Progenitor cell of endocrine pancreas (in vitro differentiated cells): Measurements from ENCODE around the gene TDP1. TPM values are rescaled to one million over a fixed set of nuclear protein-coding genes. Genes with fewer than 3 reads are reported as not detected.
A peak's percentile ranks its signal among the peaks of the same experiment; 100 is the strongest.

Source experiments
- DNase-seq: peaks from one replicate; pipeline ENCODE4 v3.0.0; 2021; ENCODE audit warnings: low spot score; ENCODE audit not compliant: unreplicated experiment
- H3K27ac Mint-ChIP-seq: 2 replicates; pipeline ENCODE4 v1.8.0; 2021; ENCODE audit warnings: mild to moderate bottlenecking, moderate library complexity, mixed read lengths
- H3K27me3 Mint-ChIP-seq: 2 replicates; pipeline ENCODE4 v1.8.0; 2021; ENCODE audit warnings: mixed read lengths
- H3K36me3 Mint-ChIP-seq: 2 replicates; pipeline ENCODE4 v1.8.0; 2022; ENCODE audit warnings: mixed read lengths; ENCODE audit not compliant: insufficient read depth
- H3K4me1 Mint-ChIP-seq: 2 replicates; pipeline ENCODE4 v1.8.0; 2021; ENCODE audit warnings: low read depth, mixed read lengths
- H3K4me3 Mint-ChIP-seq: 2 replicates; pipeline ENCODE4 v1.8.0; 2021; ENCODE audit warnings: low read depth, mild to moderate bottlenecking, moderate library complexity, mixed read lengths
- H3K9me3 Mint-ChIP-seq: 2 replicates; pipeline ENCODE4 v1.8.0; 2021; ENCODE audit warnings: low read depth, mixed read lengths
- total RNA-seq: library from RNA; stranded (reverse); gene quantifications from 2 replicates; pipeline ENCODE4 v1.2.1, GENCODE V29; 2021
- TF ChIP-seq, protein P1 (sequence below): fragments of 200-600 bp; sonication (generic); IDR thresholded peaks from one replicate; pipeline ENCODE4 v1.5.0; 2021; ENCODE audit warnings: antibody characterized with exemption, mild to moderate bottlenecking; ENCODE audit not compliant: unreplicated experiment

Gene TDP1
- total RNA-seq, 1 donor from 2014 or later = 45.9 TPM

- TF ChIP-seq, protein P1, sequence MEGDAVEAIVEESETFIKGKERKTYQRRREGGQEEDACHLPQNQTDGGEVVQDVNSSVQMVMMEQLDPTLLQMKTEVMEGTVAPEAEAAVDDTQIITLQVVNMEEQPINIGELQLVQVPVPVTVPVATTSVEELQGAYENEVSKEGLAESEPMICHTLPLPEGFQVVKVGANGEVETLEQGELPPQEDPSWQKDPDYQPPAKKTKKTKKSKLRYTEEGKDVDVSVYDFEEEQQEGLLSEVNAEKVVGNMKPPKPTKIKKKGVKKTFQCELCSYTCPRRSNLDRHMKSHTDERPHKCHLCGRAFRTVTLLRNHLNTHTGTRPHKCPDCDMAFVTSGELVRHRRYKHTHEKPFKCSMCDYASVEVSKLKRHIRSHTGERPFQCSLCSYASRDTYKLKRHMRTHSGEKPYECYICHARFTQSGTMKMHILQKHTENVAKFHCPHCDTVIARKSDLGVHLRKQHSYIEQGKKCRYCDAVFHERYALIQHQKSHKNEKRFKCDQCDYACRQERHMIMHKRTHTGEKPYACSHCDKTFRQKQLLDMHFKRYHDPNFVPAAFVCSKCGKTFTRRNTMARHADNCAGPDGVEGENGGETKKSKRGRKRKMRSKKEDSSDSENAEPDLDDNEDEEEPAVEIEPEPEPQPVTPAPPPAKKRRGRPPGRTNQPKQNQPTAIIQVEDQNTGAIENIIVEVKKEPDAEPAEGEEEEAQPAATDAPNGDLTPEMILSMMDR = no peak
- no peak for DNase-seq
- H3K9me3 Mint-ChIP-seq = no peaks in the 10 kb centered on the region
- peak overlapping the region; percentile 99 for H3K4me3 Mint-ChIP-seq
- H3K27ac Mint-ChIP-seq = peak overlapping the region; percentile 97
- H3K4me1 Mint-ChIP-seq = peaks cover 23% of the 10 kb centered on the region
- no peaks in the 10 kb centered on the region for H3K27me3 Mint-ChIP-seq
- H3K36me3 Mint-ChIP-seq = peaks cover 10% of the 10 kb centered on the region
Observed at GRCh38 chr14:89955022-89955744, 544 bp upstream of the TDP1 start.

DNA sequence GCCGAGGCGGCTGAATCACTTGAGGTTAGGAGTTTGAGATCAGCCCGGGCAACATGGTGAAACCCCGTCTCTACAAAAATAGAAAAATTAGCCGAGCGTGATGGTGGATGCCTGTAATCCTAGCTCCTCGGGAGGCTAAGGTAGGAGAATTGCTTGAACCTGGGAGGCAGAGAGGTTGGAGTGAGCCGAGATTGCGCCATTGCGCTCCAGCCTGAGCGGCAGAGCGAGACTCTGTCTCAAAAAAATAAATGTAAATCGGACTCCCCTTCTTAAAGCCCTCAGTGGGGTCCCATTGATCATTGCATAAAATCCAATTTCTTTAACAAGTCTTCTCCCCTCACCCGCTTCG, 908 bp downstream of the TDP1 start:
- peak overlapping the region; percentile 99 for H3K4me3 Mint-ChIP-seq
- no peak for DNase-seq
- TF ChIP-seq, protein P1 = no peak
- peaks cover 36% of the 10 kb centered on the region for H3K4me1 Mint-ChIP-seq
- peak overlapping the region; percentile 98 for H3K27ac Mint-ChIP-seq
- H3K36me3 Mint-ChIP-seq = peaks cover 1% of the 10 kb centered on the region
- H3K9me3 Mint-ChIP-seq = no peaks in the 10 kb centered on the region
- no peaks in the 10 kb centered on the region for H3K27me3 Mint-ChIP-seq

DNA sequence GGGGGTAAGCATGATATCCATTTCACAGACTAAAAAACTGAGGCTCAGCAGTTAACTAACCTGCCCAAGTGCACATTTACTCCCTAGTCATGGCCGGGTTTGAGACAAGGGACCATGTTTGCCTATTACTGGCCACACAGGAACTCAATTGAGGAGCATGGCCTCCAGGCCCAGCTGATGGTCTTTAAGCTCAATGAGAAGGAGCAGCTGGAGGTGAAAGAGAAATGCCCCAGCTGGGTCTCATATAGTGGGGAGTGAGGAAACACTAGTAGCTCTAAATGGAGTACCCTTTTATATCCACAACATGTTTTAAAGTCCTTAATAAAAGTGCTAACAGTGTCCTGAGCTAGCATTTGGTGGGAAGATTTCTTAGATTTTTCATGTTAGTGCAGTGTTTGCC, 1.6 kb downstream of the TDP1 start:
- H3K4me1 Mint-ChIP-seq = peaks cover 36% of the 10 kb centered on the region
- H3K36me3 Mint-ChIP-seq = no peaks in the 10 kb centered on the region
- DNase-seq = no peak
- no peaks in the 10 kb centered on the region for H3K27me3 Mint-ChIP-seq
- H3K9me3 Mint-ChIP-seq = no peaks in the 10 kb centered on the region
- peak overlapping the region; percentile 99 for H3K4me3 Mint-ChIP-seq
- TF ChIP-seq, protein P1 = no peak
- peak overlapping the region; percentile 98 for H3K27ac Mint-ChIP-seq

- no peaks in the 10 kb centered on the region for H3K9me3 Mint-ChIP-seq
- no peak overlapping the region for H3K27ac Mint-ChIP-seq
- no peak for DNase-seq
- TF ChIP-seq, protein P1 = no peak
- H3K4me3 Mint-ChIP-seq = no peak overlapping the region
- no peaks in the 10 kb centered on the region for H3K27me3 Mint-ChIP-seq
- H3K36me3 Mint-ChIP-seq = no peaks in the 10 kb centered on the region
- peaks cover 36% of the 10 kb centered on the region for H3K4me1 Mint-ChIP-seq
Observed at GRCh38 chr14:89957791-89958190, 2.1 kb downstream of the TDP1 start.

DNA sequence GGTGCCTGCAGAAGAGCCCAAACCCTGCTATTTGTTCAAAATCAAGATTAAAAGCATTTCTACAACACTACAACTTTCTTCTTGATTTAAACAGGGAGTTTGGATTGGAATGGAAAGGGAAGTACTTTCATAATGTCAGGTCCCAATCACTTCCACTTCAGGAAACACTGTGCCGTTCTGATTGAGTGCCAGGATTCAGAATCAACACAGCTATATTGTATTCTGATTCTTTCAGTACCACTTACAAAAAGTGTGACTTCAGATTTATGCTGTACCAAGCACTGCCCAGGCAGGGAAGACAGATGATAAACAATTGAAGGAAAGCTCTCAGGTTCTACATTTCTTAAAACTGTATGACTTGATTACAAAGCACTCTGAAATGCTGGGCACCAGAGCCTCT, 3.2 kb downstream of the TDP1 start:
- no peak for DNase-seq
- Mint-ChIP-seq H3K4me1 (peaks cover 28% of the 10 kb centered on the region), H3K36me3 (peaks cover 2% of the 10 kb centered on the region), H3K9me3 (no peaks in the 10 kb centered on the region), H3K27me3 (no peaks in the 10 kb centered on the region), H3K27ac (no peak overlapping the region), H3K4me3 (no peak overlapping the region)
- TF ChIP-seq, protein P1 = no peak
